SU-DHL-6 (cell line): ENCODE measurements around the gene EEF2KMT.

Experiments
- EZH2phosphoT487 ChIP-seq: fragments of 200-600 bp; sonication (generic), shearing (Covaris generic); conservative IDR thresholded peaks from 2 replicates; pipeline ENCODE4 v1.6.1; 2018; ENCODE audit warnings: mild to moderate bottlenecking, antibody characterized with exemption, low read length, moderate library complexity, mixed read lengths
- TF ChIP-seq, protein P1 (sequence below): fragments of 200-600 bp; sonication (generic); IDR thresholded peaks from one replicate; pipeline ENCODE4 v1.5.1; 2017; ENCODE audit warnings: antibody characterized with exemption, mild to moderate bottlenecking, low read length, moderate library complexity; ENCODE audit not compliant: insufficient read depth, poor library complexity, severe bottlenecking

DNA sequence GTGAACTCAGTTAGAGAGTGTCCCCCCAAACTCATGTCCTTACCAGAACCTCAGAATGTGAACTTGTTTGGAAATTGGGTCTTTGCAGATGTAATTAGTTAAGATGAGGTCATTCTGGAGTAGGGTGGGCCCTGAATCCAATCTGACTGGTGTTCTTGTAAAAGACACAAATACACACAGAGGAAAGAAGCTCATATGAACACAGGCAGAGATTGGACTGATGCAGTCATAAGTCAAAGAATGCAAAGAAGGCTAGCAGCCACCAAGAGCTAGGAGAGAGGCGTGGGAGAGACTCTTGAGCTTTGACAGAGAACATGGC, 61.7 kb downstream of the EEF2KMT start:
- TF ChIP-seq, protein P1, sequence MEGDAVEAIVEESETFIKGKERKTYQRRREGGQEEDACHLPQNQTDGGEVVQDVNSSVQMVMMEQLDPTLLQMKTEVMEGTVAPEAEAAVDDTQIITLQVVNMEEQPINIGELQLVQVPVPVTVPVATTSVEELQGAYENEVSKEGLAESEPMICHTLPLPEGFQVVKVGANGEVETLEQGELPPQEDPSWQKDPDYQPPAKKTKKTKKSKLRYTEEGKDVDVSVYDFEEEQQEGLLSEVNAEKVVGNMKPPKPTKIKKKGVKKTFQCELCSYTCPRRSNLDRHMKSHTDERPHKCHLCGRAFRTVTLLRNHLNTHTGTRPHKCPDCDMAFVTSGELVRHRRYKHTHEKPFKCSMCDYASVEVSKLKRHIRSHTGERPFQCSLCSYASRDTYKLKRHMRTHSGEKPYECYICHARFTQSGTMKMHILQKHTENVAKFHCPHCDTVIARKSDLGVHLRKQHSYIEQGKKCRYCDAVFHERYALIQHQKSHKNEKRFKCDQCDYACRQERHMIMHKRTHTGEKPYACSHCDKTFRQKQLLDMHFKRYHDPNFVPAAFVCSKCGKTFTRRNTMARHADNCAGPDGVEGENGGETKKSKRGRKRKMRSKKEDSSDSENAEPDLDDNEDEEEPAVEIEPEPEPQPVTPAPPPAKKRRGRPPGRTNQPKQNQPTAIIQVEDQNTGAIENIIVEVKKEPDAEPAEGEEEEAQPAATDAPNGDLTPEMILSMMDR = no peak
- no peak for TF ChIP-seq EZH2phosphoT487
